Activated CD4-positive, alpha-beta T cell treated with anti-CD3 and anti-CD28 coated beads for 48 hours (primary cell): ENCODE results near the gene SHISAL2B.
"Not testable (repeated sequence)": the region's sequence is repeated elsewhere in the genome, so short reads cannot be mapped to it uniquely, and the experiment has no call there.

ENCODE experiments used
- DNase-seq: peaks from one replicate; pipeline ENCODE4 v3.0.0-alpha.2; 2020

The SHISAL2B gene

GRCh38 chr5:64706074-64706473 lies 15.8 kb downstream of the SHISAL2B start:
- DNase-seq = not testable (repeated sequence)

- DNase-seq = no peak
These were observed 16.9 kb downstream of the SHISAL2B start for GRCh38 chr5:64707191-64707590.

GRCh38 chr5:64714495-64714894 lies 24.2 kb downstream of the SHISAL2B start:
- DNase-seq = not testable (repeated sequence)

- DNase-seq = no peak
These were observed 32.3 kb downstream of the SHISAL2B start for GRCh38 chr5:64722588-64722987.

- DNase-seq = no peak
These were observed 36.8 kb downstream of the SHISAL2B start for GRCh38 chr5:64727150-64727549.

- no peak for DNase-seq
These were observed 52.1 kb downstream of the SHISAL2B start for GRCh38 chr5:64742411-64742810.

GRCh38 chr5:64742821-64743220 lies 52.5 kb downstream of the SHISAL2B start:
- no peak for DNase-seq

- no peak for DNase-seq
These were observed 54.6 kb downstream of the SHISAL2B start for GRCh38 chr5:64744914-64745313.

GRCh38 chr5:64746446-64746845 lies 56.1 kb downstream of the SHISAL2B start:
- DNase-seq = no peak

GRCh38 chr5:64749385-64749784 lies 59.1 kb downstream of the SHISAL2B start:
- no peak for DNase-seq

GRCh38 chr5:64754066-64754465 lies 63.8 kb downstream of the SHISAL2B start:
- DNase-seq = no peak

GRCh38 chr5:64758901-64759300 lies 68.6 kb downstream of the SHISAL2B start:
- no peak for DNase-seq

- DNase-seq = no peak
These were observed 69.8 kb downstream of the SHISAL2B start for GRCh38 chr5:64759960-64760660.

GRCh38 chr5:64763948-64764503 lies 73.7 kb downstream of the SHISAL2B start:
- no peak for DNase-seq

GRCh38 chr5:64765804-64766504 lies 75.7 kb downstream of the SHISAL2B start:
- DNase-seq = no peak

GRCh38 chr5:64766941-64767340 lies 76.6 kb downstream of the SHISAL2B start:
- DNase-seq = no peak
